Neural cell (in vitro differentiated cells): ENCODE measurements around the gene UNC5A.

Experiments used
- CTCF ChIP-seq: fragments of 450-650 bp; IDR thresholded peaks from 2 replicates; pipeline ENCODE4 v1.5.1; 2014; ENCODE audit warnings: antibody characterized with exemption, mild to moderate bottlenecking, moderate library complexity; ENCODE audit not compliant: poor library complexity, severe bottlenecking
- EP300 ChIP-seq: fragments of 450-650 bp; conservative IDR thresholded peaks from 2 replicates; pipeline ENCODE4 v1.6.1; 2014; ENCODE audit warnings: antibody characterized with exemption, mild to moderate bottlenecking, moderate library complexity; ENCODE audit not compliant: poor library complexity, severe bottlenecking
- EZH2 ChIP-seq: fragments of 200-600, 300-800 bp; shearing (Covaris generic), sonication (generic); IDR thresholded peaks from 2 replicates; pipeline ENCODE4 v1.6.1; 2014; ENCODE audit warnings: antibody characterized with exemption, low read length, borderline replicate concordance, mild to moderate bottlenecking; ENCODE audit not compliant: insufficient read depth, poor library complexity, severe bottlenecking
- POLR2AphosphoS5 ChIP-seq: IDR thresholded peaks from 2 replicates; pipeline ENCODE4 v1.6.1; 2012
- RAD21 ChIP-seq: fragments of 450-650 bp; conservative IDR thresholded peaks from 2 replicates; pipeline ENCODE4 v1.6.1; 2014; ENCODE audit warnings: antibody characterized with exemption, mild to moderate bottlenecking, moderate library complexity
- REST ChIP-seq: IDR thresholded peaks from 2 replicates; pipeline ENCODE4 v1.6.1; 2012; ENCODE audit warnings: borderline replicate concordance
- SMC3 ChIP-seq: fragments of 450-650 bp; conservative IDR thresholded peaks from 2 replicates; pipeline ENCODE4 v1.6.1; 2014; ENCODE audit warnings: antibody characterized with exemption, mild to moderate bottlenecking, moderate library complexity; ENCODE audit not compliant: poor library complexity
- TAF1 ChIP-seq: IDR thresholded peaks from 2 replicates; pipeline ENCODE4 v1.6.1; 2012; ENCODE audit warnings: low read depth

GRCh38 chr5:176921714-176922113 is 111.4 kb downstream of the UNC5A start:
- TF ChIP-seq CTCF (no peak), REST (no peak), POLR2AphosphoS5 (no peak), EP300 (no peak), RAD21 (no peak), EZH2 (no peak), SMC3 (no peak), TAF1 (no peak)
